GM18861 (cell line): ENCODE data around the gene RFX4.

Source experiments
- ATAC-seq: cut with Tn5 transposase; IDR thresholded peaks from one replicate; pipeline ENCODE4 v1.9.1; 2021; ENCODE audit not compliant: unreplicated experiment

RFX4 gene

GRCh38 chr12:106582641-106583230 lies at the start of gene RFX4:
Gene RFX4, plus strand, starts transcription at chr12:106583004. Its CDS starts 317 bp downstream, at chr12:106583321.
- ATAC-seq = no peak

GRCh38 chr12:106541201-106541600 lies 41.6 kb upstream of the RFX4 start:
- no peak for ATAC-seq

GRCh38 chr12:106551410-106551809 lies 31.4 kb upstream of the RFX4 start:
- no peak for ATAC-seq

GRCh38 chr12:106552228-106552627 lies 30.6 kb upstream of the RFX4 start:
- ATAC-seq = no peak

- no peak for ATAC-seq
Observed at GRCh38 chr12:106564678-106565329, 18.0 kb upstream of the RFX4 start.

- ATAC-seq = no peak
Observed at GRCh38 chr12:106566771-106567170, 16.0 kb upstream of the RFX4 start.

- ATAC-seq = no peak
Observed at GRCh38 chr12:106573239-106573638, 9.6 kb upstream of the RFX4 start.

GRCh38 chr12:106576848-106577247 lies 6.0 kb upstream of the RFX4 start:
- ATAC-seq = no peak

GRCh38 chr12:106580671-106581508 lies 1.9 kb upstream of the RFX4 start:
- no peak for ATAC-seq

GRCh38 chr12:106581543-106582248 lies 1.1 kb upstream of the RFX4 start:
- no peak for ATAC-seq

GRCh38 chr12:106582249-106582591 lies 584 bp upstream of the RFX4 start:
- no peak for ATAC-seq

- no peak for ATAC-seq
Observed at GRCh38 chr12:106583242-106584103, 669 bp downstream of the RFX4 start.

GRCh38 chr12:106584104-106585064 lies 1.6 kb downstream of the RFX4 start:
- ATAC-seq = no peak

GRCh38 chr12:106585105-106585520 lies 2.3 kb downstream of the RFX4 start:
- no peak for ATAC-seq

- no peak for ATAC-seq
Observed at GRCh38 chr12:106585521-106586277, 2.9 kb downstream of the RFX4 start.

- no peak for ATAC-seq
Observed at GRCh38 chr12:106586278-106586802, 3.5 kb downstream of the RFX4 start.

GRCh38 chr12:106586803-106587684 lies 4.2 kb downstream of the RFX4 start:
- no peak for ATAC-seq
